ENCODE measurements around the gene SRRM2. TPM values are rescaled to one million over a fixed set of nuclear protein-coding genes. Genes with fewer than 3 reads are reported as not detected.

SRRM2 gene
- total RNA-seq, 1 donor from 2014 or later: 699 TPM

GRCh38 chr16:2819179-2819938 is 66.9 kb downstream of the SRRM2 start:
- peaks cover 5% of the 10 kb centered on the region for H3K27me3 Mint-ChIP-seq (ENCODE audit: unreplicated experiment)
- H3K4me1 Mint-ChIP-seq (ENCODE audit: low read depth, unreplicated experiment): peaks cover 7% of the 10 kb centered on the region
- H3K4me3 Mint-ChIP-seq (ENCODE audit: unreplicated experiment): no peak overlapping the region
- DNase-seq: no peak
- no peaks in the 10 kb centered on the region for H3K36me3 Mint-ChIP-seq (ENCODE audit: unreplicated experiment)
- TF ChIP-seq CTCF (IDR thresholded peaks at IDR 0.05; ENCODE audit: partially characterized antibody, unreplicated experiment): no peak
- H3K27ac Mint-ChIP-seq (ENCODE audit: unreplicated experiment): no peak overlapping the region
- H3K9me3 Mint-ChIP-seq (ENCODE audit: unreplicated experiment): peaks cover 4% of the 10 kb centered on the region

- Mint-ChIP-seq H3K27me3 (ENCODE audit: unreplicated experiment) (peaks cover 7% of the 10 kb centered on the region), H3K9me3 (ENCODE audit: unreplicated experiment) (peaks cover 2% of the 10 kb centered on the region), H3K4me1 (ENCODE audit: low read depth, unreplicated experiment) (peaks cover 7% of the 10 kb centered on the region), H3K36me3 (ENCODE audit: unreplicated experiment) (no peaks in the 10 kb centered on the region), H3K4me3 (ENCODE audit: unreplicated experiment) (no peak overlapping the region), H3K27ac (ENCODE audit: unreplicated experiment) (no peak overlapping the region)
- DNase-seq: no peak
- TF ChIP-seq CTCF (IDR thresholded peaks at IDR 0.05; ENCODE audit: partially characterized antibody, unreplicated experiment): no peak
Observed at GRCh38 chr16:2819939-2820835, 67.7 kb downstream of the SRRM2 start.

Other genes with a start within 250 kb of the SRRM2 start
- gene ATP6V0C, start 238.7 kb upstream of the SRRM2 start, total RNA-seq (ENCODE audit: unreplicated experiment): 274 TPM
- gene AMDHD2, start 232.3 kb upstream of the SRRM2 start, total RNA-seq (ENCODE audit: unreplicated experiment): 61.0 TPM
- gene CEMP1, start 221.2 kb upstream of the SRRM2 start, total RNA-seq (ENCODE audit: unreplicated experiment): not detected
- gene PDPK1, start 214.6 kb upstream of the SRRM2 start, total RNA-seq (ENCODE audit: unreplicated experiment): 113 TPM
- 41.2 TPM for gene KCTD5, start 70.1 kb upstream of the SRRM2 start, total RNA-seq (ENCODE audit: unreplicated experiment)
- gene PRSS27, start 32.4 kb upstream of the SRRM2 start, total RNA-seq (ENCODE audit: unreplicated experiment): 10.8 TPM
- 183 TPM for gene ELOB, start 24.6 kb downstream of the SRRM2 start, total RNA-seq (ENCODE audit: unreplicated experiment)
- 0.39 TPM for gene PRSS33, start 34.9 kb downstream of the SRRM2 start, total RNA-seq (ENCODE audit: unreplicated experiment)
- not detected for gene PRSS41, start 45.8 kb downstream of the SRRM2 start, total RNA-seq (ENCODE audit: unreplicated experiment)
- not detected for gene PRSS21, start 64.6 kb downstream of the SRRM2 start, total RNA-seq (ENCODE audit: unreplicated experiment)
- gene ZG16B, start 77.7 kb downstream of the SRRM2 start, total RNA-seq (ENCODE audit: unreplicated experiment): not detected
- not detected for gene PRSS22, start 105.5 kb downstream of the SRRM2 start, total RNA-seq (ENCODE audit: unreplicated experiment)
- 30.5 TPM for gene FLYWCH2, start 130.6 kb downstream of the SRRM2 start, total RNA-seq (ENCODE audit: unreplicated experiment)
- gene FLYWCH1, start 159.3 kb downstream of the SRRM2 start, total RNA-seq (ENCODE audit: unreplicated experiment): 77.1 TPM
- 12.8 TPM for gene KREMEN2, start 211.6 kb downstream of the SRRM2 start, total RNA-seq (ENCODE audit: unreplicated experiment)
- 69.1 TPM for gene PAQR4, start 216.7 kb downstream of the SRRM2 start, total RNA-seq (ENCODE audit: unreplicated experiment)
- 8.5 TPM for gene PKMYT1, start 227.8 kb downstream of the SRRM2 start, total RNA-seq (ENCODE audit: unreplicated experiment)

All from glutamatergic neuron (in vitro differentiated cells).